Measurements from ENCODE around the gene TIGIT.

TIGIT gene

GRCh38 chr3:114313426-114313825 is 19.6 kb downstream of the TIGIT start:
- DNase-seq: no peak

- DNase-seq: no peak
Observed at GRCh38 chr3:114314282-114314681, 20.5 kb downstream of the TIGIT start.

GRCh38 chr3:114318295-114318694 is 24.5 kb downstream of the TIGIT start:
- no peak for DNase-seq

DNA sequence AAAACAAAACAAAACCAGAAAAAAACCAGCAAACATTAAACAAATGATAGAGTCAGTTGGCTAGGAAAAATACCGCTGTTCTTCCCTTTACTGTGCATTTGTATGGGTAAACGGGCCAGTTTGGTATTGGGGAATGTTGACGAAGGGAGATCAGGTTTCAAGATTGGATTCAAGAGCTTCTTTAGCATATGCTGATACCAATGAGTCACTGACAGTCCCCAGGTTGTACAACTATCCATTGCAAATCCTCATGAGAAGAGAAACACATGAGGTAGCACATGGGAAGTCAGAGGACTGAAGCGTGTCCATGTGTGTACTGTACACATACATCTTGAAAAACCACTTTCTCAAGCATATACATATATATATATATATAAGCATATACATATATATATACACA is 25.6 kb downstream of the TIGIT start:
- peak; percentile 30 for DNase-seq

GRCh38 chr3:114320246-114320645 is 26.4 kb downstream of the TIGIT start:
- no peak for DNase-seq

DNA sequence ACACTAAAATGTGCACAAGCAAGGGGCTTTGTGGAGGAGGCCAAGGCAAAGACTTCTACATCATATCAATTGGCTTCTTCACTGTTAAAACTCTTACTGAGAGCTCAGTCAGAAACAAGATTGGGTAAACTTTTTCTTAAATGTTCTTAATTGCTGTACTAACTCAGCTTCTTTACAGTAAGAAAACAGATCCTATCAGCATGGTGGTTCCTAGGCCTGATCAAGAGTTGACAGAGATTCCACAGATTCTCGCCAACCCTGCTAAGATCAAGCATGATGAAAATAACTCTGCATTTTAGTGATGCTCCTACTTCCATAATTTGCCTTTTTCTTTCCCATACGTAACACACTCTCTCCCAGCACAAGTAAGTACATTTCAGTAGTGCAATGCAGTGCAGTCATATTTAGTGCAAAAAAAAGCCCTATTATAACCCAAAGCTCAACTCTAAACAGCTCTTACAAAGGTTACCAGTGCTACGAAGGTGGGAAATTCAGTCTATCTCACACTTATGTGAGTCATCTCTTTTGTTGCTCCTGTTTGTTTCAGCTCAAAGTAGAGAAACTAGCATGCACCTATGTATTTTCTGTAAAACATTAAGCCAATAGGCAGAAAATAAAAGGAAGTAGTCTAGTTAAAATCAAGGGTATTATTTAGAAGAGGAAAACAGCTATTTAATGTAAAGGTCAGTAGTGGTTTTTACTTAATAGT is 29.9 kb downstream of the TIGIT start:
- no peak for DNase-seq

GRCh38 chr3:114327665-114328064 is 33.8 kb downstream of the TIGIT start:
- DNase-seq: no peak

- DNase-seq: no peak
Observed at GRCh38 chr3:114328345-114328744, 34.5 kb downstream of the TIGIT start.

DNA sequence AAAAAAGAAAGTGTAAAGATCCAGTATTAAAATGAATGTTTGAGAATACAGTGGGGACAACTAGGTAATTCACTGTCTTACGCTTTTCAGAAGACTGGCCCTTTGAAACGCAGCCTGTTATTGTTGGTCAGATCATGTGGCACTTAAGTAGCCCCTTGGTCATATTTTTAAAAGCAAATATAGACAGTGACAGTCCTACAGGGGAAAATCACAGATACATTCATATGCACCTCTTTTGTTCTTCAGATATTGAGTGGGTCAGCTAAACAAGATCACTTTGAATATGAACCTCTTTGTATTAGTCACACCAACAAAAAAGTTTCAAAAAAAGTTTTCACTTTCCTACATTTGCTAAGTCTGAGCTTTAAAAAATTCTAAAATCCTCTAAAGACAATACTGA is 36.0 kb downstream of the TIGIT start:
- DNase-seq: no peak

GRCh38 chr3:114331007-114331406 is 37.2 kb downstream of the TIGIT start:
- no peak for DNase-seq

- no peak for DNase-seq
Observed at GRCh38 chr3:114331710-114332109, 37.9 kb downstream of the TIGIT start.

- DNase-seq: no peak
Observed at GRCh38 chr3:114332342-114333179, 38.7 kb downstream of the TIGIT start.

DNA sequence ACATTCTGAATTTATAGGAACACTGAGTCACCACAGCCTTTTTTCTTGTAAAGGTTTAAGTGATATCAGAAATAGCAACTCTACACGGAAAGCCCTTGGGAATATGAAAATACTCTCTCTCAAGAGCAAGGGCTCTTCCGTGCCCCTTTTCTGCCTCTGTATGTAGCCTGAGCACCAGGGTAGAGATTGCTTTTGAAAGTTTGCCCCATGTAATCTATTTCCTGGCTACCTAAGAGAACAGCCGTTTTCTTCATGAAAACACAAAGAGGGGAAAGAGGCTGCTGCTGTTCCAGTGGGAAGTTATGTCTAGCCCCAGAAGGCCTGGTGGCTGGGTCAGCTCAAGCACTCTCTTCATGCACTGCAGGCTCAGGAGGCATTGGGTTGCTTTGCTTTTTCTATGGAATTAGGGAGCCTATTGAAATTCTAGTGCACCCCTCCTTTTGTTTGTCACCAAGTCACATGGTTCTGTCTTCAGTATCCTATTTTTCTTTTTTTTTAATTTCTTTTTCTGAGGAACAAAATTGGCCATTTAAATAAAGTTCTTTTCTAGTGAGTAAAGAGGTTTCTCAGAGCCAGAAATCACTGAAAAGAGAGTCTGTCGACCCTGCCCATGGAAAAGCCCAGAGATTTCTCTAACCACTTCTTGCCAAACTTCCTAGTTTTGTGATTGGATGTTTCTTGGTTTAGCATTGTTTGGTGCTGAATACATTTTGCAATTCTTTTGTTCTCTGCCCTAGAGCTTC is 39.5 kb downstream of the TIGIT start:
- no peak for DNase-seq

- no peak for DNase-seq
Observed at GRCh38 chr3:114333923-114334240, 40.1 kb downstream of the TIGIT start.

- no peak for DNase-seq
Observed at GRCh38 chr3:114336122-114336697, 42.4 kb downstream of the TIGIT start.

DNA sequence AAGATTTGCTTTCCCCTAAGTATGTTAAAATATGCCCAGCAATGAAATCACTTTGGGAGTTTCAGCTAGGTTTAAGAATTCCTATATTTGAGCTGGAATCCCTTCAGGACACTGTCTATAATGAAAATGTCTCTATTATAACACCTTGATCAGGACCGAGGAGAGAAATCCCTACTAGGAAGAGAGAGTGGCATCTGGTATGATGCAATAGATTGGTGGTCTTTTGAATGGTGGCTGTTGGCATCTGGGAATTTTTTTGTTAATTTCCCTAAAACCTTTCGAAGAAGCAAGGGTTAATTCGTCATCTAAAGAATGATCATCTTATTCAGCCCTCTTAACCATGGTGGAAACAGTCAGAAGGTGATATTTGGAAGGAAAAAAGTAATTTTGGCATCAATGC is 43.0 kb downstream of the TIGIT start:
- no peak for DNase-seq

GRCh38 chr3:114338651-114339357 is 45.0 kb downstream of the TIGIT start:
- no peak for DNase-seq

DNA sequence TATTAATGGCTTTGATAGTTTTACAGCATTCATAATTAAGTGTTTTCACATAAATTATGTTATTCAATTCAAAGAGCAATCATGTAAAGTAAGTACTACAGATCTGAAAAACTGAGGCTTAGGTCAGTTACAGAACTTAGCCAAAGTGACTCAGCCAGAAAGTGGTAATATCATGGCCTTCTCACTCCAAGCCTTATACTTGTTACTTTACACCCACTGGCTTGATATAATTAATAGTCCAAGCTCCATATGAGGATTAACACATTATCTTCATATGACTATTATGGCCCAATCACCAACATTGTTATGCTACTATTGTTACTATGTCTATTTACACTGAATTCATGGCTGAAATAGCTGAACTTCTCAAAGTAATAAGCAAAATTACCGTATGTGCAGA is 50.7 kb downstream of the TIGIT start:
- no peak for DNase-seq

GRCh38 chr3:114350271-114350670 is 56.4 kb downstream of the TIGIT start:
- no peak for DNase-seq

DNA sequence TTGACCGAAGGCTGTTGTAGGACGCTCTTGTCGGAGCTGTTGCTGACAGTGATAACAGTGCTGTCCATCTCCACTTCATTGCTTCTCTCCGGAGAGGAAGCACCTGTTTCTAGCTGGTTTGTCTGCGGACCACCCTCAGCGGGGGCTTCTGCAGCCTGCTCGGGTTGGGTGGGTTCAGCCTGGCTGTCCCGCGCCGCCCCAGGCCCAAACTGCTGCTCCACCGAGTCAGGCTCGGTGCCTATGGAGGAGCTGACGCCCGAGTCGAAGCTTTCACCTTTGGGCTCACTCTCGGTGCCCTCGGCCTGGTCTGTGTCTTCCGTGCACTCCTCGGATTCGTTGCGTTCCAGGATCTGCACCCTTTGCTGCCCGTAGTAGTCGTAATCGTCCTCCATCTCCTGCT is 56.9 kb downstream of the TIGIT start:
- DNase-seq: no peak

GRCh38 chr3:114351123-114351821 is 57.4 kb downstream of the TIGIT start:
- no peak for DNase-seq

DNA sequence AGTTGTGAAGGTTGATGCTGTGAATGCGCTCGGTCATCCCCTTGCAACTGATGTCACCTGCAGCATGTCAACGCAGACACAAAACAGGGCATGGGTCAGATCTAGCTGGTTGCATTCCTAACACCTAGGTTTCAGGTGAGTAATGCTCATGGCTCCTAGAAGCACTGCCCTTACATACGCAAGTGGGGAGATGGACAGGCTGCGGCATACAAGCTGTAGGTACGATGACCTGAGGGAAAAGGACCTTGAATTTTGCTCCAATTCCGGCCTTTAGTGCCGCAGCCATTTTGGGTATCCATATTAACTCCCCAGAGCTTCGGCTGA is 58.0 kb downstream of the TIGIT start:
- no peak for DNase-seq
